OCI-LY3 (cell line): ENCODE results near the gene ASCL1.

ENCODE experiments used
- CTCF ChIP-seq: fragments of 200-600, 300-600 bp; sonication (generic); IDR thresholded peaks from 2 replicates; pipeline ENCODE4 v1.5.1; 2014; ENCODE audit warnings: antibody characterized with exemption, low read length, low read depth
- EZH2phosphoT487 ChIP-seq: fragments of 200-600 bp; shearing (Covaris generic); IDR thresholded peaks from 2 replicates; pipeline ENCODE4 v1.6.1; 2018; ENCODE audit warnings: antibody characterized with exemption, mixed run types, low read depth

GRCh38 chr12:102965281-102966155 lies 8.0 kb downstream of the ASCL1 start:
- TF ChIP-seq CTCF, result no peak
- no peak for TF ChIP-seq EZH2phosphoT487
